SU-DHL-6 (cell line): ENCODE data around the gene MT1A.

Experiments
- H2AFZ ChIP-seq: fragments of 200-600 bp; sonication (generic); 2 replicates; pipeline ENCODE4 v1.6.1; 2014; ENCODE audit warnings: low read depth, mild to moderate bottlenecking, moderate library complexity, mixed read lengths, antibody characterized with exemption, low read length; ENCODE audit not compliant: severe bottlenecking
- H3F3A ChIP-seq: fragments of 200-600 bp; shearing (Covaris generic); 2 replicates; pipeline ENCODE4 v1.6.0; 2016; ENCODE audit warnings: antibody characterized with exemption, mild to moderate bottlenecking; ENCODE audit not compliant: insufficient read depth
- H3K27ac ChIP-seq: fragments of 200-600 bp; sonication (generic); 2 replicates; pipeline ENCODE4 v1.5.1; 2016; ENCODE audit warnings: low read depth, mild to moderate bottlenecking, low read length, moderate library complexity, mixed read lengths
- H3K27me3 ChIP-seq: fragments of 200-600 bp; sonication (generic), shearing (Covaris generic); 2 replicates; pipeline ENCODE4 v1.6.0; 2014; ENCODE audit warnings: mild to moderate bottlenecking, low read length
- H3K36me3 ChIP-seq: fragments of 200-600 bp; sonication (generic); 2 replicates; pipeline ENCODE4 v1.6.1; 2014; ENCODE audit warnings: mild to moderate bottlenecking, low read length, mixed read lengths
- H3K4me2 ChIP-seq: fragments of 300-600, 200-600 bp; shearing (Covaris generic), sonication (generic); 2 replicates; pipeline ENCODE4 v1.6.0; 2014; ENCODE audit warnings: low read length, low read depth, mild to moderate bottlenecking; ENCODE audit not compliant: poor library complexity, severe bottlenecking
- H3K4me3 ChIP-seq: fragments of 200-600 bp; sonication (generic); 2 replicates; pipeline ENCODE4 v1.5.1; 2014; ENCODE audit warnings: antibody characterized with exemption, low read length, mild to moderate bottlenecking, mixed read lengths; ENCODE audit not compliant: insufficient read depth, poor library complexity, severe bottlenecking
- H3K79me2 ChIP-seq: fragments of 200-600 bp; sonication (generic); 2 replicates; pipeline ENCODE4 v1.6.1; 2014; ENCODE audit warnings: mild to moderate bottlenecking, low read length, moderate library complexity; ENCODE audit not compliant: insufficient read depth
- H3K9ac ChIP-seq: fragments of 200-600 bp; sonication (generic); 2 replicates; pipeline ENCODE4 v1.7.0; 2014; ENCODE audit warnings: mild to moderate bottlenecking, low read length
- H3K9me2 ChIP-seq: fragments of 200-600 bp; sonication (generic); replicated peaks from 2 replicates; pipeline ENCODE4 v1.6.1; 2014; ENCODE audit warnings: low read length; ENCODE audit not compliant: insufficient read depth
- H3K9me3 ChIP-seq: fragments of 200-600 bp; sonication (generic); 2 replicates; pipeline ENCODE4 v1.6.1; 2014; ENCODE audit warnings: low read length, mixed read lengths; ENCODE audit not compliant: insufficient read depth
- H4K20me1 ChIP-seq: fragments of 200-600 bp; sonication (generic); 2 replicates; pipeline ENCODE4 v1.6.1; 2014; ENCODE audit warnings: low read depth, mild to moderate bottlenecking, antibody characterized with exemption, low read length, moderate library complexity, mixed read lengths
- EZH2phosphoT487 ChIP-seq: fragments of 200-600 bp; sonication (generic), shearing (Covaris generic); conservative IDR thresholded peaks from 2 replicates; pipeline ENCODE4 v1.6.1; 2018; ENCODE audit warnings: mild to moderate bottlenecking, antibody characterized with exemption, low read length, moderate library complexity, mixed read lengths
- TF ChIP-seq, protein P1 (sequence below): fragments of 200-600 bp; sonication (generic); IDR thresholded peaks from one replicate; pipeline ENCODE4 v1.5.1; 2017; ENCODE audit warnings: antibody characterized with exemption, mild to moderate bottlenecking, low read length, moderate library complexity; ENCODE audit not compliant: insufficient read depth, poor library complexity, severe bottlenecking

The MT1A gene

DNA sequence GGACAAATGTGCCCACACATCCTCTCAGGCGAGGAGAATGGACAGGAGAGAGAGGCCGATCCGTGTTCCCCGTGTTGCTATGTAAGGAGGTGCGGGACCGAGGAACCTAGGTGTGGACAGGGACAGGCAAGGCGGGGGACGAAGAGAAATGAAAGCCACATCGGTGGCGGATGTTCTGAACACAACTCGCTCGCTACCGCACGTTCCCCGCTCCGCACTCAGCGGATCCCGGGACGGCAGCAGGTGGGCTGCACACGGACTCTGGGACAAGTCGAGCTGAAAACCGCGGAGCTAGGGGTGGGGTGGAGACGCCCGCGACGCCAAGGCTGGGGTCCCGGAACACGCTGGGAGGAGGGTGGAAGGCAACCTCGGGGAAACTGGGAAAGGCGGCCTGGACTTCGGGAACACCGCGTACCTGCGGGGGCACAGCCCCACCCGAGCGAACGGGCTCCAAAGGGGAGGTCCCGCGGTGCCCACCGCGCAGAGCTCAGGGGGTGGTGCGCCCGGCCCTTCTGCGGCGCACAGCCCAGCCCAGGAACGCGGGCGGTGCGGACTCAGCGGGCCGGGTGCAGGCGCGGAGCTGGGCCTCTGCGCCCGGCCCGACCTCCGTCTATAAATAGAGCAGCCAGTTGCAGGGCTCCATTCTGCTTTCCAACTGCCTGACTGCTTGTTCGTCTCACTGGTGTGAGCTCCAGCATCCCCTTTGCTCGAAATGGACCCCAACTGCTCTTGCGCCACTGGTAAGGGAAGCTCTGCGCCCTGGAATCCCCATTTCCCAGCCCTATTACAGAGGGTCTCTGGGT, 13.1 kb upstream of the MT1A start, which contains the start of gene MT1E:
MT1E (plus strand) TSS at position 642 of the 803 bp plus-strand sequence; CDS start at position 713, 71 bp downstream.
- H2AFZ ChIP-seq, result no peak within 1 kb of the TSS
- H3K27ac ChIP-seq, result no peak within 1 kb of the TSS
- H3K9me2 ChIP-seq, result no peaks in the 10 kb centered on the region
- H3F3A ChIP-seq, result no peaks in the 10 kb centered on the region
- no peak within 1 kb of the TSS for H3K9ac ChIP-seq
- TF ChIP-seq, protein P1, sequence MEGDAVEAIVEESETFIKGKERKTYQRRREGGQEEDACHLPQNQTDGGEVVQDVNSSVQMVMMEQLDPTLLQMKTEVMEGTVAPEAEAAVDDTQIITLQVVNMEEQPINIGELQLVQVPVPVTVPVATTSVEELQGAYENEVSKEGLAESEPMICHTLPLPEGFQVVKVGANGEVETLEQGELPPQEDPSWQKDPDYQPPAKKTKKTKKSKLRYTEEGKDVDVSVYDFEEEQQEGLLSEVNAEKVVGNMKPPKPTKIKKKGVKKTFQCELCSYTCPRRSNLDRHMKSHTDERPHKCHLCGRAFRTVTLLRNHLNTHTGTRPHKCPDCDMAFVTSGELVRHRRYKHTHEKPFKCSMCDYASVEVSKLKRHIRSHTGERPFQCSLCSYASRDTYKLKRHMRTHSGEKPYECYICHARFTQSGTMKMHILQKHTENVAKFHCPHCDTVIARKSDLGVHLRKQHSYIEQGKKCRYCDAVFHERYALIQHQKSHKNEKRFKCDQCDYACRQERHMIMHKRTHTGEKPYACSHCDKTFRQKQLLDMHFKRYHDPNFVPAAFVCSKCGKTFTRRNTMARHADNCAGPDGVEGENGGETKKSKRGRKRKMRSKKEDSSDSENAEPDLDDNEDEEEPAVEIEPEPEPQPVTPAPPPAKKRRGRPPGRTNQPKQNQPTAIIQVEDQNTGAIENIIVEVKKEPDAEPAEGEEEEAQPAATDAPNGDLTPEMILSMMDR, result no peak
- TF ChIP-seq EZH2phosphoT487, result no peak
- H3K79me2 ChIP-seq, result no peaks in the 10 kb centered on the region
- H3K27me3 ChIP-seq, result no peaks in the 10 kb centered on the region
- H3K4me3 ChIP-seq, result no peak within 1 kb of the TSS
- no peak within 1 kb of the TSS for H3K4me2 ChIP-seq
- no peaks in the 10 kb centered on the region for H3K36me3 ChIP-seq
- no peaks in the 10 kb centered on the region for H3K9me3 ChIP-seq
- H4K20me1 ChIP-seq, result no peaks in the 10 kb centered on the region

DNA sequence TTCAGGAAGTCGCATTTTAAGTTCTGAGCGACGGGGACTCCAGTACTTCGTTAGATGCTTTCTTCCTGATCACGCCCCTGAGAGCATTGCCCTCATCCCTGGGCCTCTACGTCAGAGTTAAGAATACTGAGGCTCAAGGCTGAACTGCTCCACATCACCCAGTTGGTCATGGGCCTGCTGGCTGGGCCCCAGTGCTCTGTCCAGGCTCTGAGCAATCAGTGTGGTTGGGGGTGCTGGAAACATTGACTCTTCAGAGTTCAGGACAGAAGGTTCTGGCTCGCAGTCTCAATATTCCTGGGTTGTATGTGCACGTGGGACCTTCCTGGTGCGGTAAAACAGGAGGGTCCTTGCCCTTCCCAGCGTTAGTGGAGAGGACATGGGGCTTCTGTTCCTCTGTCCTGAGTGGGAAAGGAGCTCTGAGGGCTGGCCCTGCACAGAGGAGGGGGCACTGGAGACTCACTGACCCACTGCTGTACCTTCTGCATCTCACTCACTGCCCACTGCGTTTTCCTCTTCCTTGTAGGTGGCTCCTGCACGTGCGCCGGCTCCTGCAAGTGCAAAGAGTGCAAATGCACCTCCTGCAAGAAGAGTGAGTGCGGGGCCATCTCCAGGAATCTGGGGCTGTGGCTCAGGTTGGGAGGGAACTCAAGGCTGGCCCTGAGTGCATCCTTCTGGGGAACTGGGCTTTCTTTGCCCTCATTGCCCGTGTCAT, 12.4 kb upstream of the MT1A start:
- H3K9me3 ChIP-seq, result no peaks in the 10 kb centered on the region
- H3K27ac ChIP-seq, result no peak overlapping the region
- H3K36me3 ChIP-seq, result no peaks in the 10 kb centered on the region
- H3K27me3 ChIP-seq, result no peaks in the 10 kb centered on the region
- H2AFZ ChIP-seq, result no peak overlapping the region
- TF ChIP-seq, protein P1, result no peak
- TF ChIP-seq EZH2phosphoT487, result no peak
- no peaks in the 10 kb centered on the region for H4K20me1 ChIP-seq
- H3K79me2 ChIP-seq, result no peaks in the 10 kb centered on the region
- H3K9me2 ChIP-seq, result no peaks in the 10 kb centered on the region
- H3F3A ChIP-seq, result no peaks in the 10 kb centered on the region
- H3K4me3 ChIP-seq, result no peak overlapping the region
- no peak overlapping the region for H3K4me2 ChIP-seq
- H3K9ac ChIP-seq, result no peak overlapping the region

DNA sequence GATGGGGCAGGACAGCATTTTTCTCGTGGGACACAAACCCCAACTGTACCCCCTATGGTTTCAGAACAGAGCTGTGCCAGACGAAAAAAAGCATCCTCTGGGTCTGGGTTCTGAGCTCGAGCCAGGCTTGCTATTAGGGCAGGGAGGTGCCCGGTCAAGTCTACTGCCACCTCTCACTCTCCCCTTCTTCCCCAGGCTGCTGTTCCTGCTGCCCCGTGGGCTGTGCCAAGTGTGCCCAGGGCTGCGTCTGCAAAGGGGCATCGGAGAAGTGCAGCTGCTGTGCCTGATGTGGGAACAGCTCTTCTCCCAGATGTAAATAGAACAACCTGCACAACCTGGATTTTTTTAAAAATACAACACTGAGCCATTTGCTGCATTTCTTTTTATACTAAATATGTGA, 11.8 kb upstream of the MT1A start:
- Histone ChIP-seq H3K27me3 (no peaks in the 10 kb centered on the region), H3K9me2 (no peaks in the 10 kb centered on the region), H3K79me2 (no peaks in the 10 kb centered on the region), H3F3A (no peaks in the 10 kb centered on the region), H3K4me3 (no peak overlapping the region), H2AFZ (no peak overlapping the region), H3K4me2 (no peak overlapping the region), H4K20me1 (no peaks in the 10 kb centered on the region), H3K36me3 (no peaks in the 10 kb centered on the region), H3K9ac (no peak overlapping the region), H3K9me3 (no peaks in the 10 kb centered on the region), H3K27ac (no peak overlapping the region)
- TF ChIP-seq EZH2phosphoT487, result no peak
- TF ChIP-seq, protein P1, result no peak
